GM18502 (cell line): Measurements from ENCODE around the gene MTFR2.

Experiments
- ATAC-seq: cut with Tn5 transposase; IDR thresholded peaks from one replicate; pipeline ENCODE4 v1.9.1; 2021; ENCODE audit warnings: mild to moderate bottlenecking; ENCODE audit not compliant: unreplicated experiment, poor library complexity

MTFR2 gene

DNA sequence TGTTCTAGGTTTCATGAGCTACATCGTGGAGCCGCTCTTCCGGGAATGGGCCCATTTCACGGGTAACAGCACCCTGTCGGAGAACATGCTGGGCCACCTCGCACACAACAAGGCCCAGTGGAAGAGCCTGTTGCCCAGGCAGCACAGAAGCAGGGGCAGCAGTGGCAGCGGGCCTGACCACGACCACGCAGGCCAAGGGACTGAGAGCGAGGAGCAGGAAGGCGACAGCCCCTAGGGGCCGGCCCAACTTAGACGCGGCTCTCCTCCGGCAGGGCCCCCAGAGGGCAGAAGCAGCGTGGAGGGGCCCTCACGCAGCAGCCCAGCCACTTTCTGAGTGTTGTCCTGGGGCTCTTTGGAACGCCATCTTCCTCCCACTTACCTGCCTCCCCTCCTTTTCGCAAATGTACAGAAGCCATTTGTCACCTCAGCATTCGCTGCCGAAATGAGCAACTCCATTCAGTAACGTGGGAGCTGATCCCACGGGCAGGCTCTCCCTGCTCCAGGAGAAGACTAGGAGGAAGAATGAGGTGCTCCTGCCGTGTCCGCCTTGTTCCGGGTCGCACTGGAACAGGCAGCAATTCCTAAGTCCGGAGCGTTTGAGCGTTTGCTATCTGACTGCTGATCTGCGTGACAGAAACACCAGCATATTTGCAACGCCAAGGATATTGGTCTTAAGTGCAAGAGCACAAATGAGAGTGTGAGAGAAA lies 58.4 kb downstream of the MTFR2 start:
- ATAC-seq, result no peak

DNA sequence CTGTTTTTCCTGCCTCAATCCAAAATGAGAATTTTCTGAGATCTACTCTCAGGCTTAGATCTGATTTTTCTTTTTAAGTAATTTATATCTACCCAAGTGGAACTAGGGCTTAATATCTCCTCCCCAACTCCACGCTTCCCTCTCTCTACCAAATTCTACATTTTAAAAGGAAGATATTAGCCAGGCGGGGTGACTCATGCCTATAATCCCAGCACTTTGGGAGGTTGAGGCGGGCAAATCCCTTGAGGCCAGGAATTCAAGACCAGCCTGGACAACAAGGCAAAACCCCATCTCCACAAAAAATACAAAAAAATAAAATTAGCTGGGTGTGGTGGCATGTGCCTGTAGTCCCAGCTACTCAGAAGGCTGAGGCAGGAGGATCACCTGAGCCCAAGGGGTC lies 61.0 kb downstream of the MTFR2 start:
- no peak for ATAC-seq

DNA sequence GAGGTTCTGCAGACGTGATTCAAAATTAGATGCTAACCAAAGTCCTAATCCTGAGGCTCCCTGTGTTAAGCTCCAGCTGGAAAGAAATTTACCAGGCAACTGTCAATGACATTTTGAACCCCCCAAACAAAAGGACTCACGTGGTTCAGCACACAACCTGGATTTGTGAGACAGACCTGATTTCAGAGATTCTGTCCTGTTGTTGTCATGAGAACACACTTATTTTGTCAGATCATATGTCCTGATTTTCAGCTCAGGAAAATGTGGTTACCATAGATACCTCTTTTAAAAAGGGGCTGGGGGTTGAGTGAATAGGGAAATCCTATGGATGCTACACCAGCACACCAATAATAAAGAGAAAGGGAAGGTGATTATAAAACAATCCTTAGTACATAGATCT lies 61.6 kb downstream of the MTFR2 start:
- no peak for ATAC-seq

DNA sequence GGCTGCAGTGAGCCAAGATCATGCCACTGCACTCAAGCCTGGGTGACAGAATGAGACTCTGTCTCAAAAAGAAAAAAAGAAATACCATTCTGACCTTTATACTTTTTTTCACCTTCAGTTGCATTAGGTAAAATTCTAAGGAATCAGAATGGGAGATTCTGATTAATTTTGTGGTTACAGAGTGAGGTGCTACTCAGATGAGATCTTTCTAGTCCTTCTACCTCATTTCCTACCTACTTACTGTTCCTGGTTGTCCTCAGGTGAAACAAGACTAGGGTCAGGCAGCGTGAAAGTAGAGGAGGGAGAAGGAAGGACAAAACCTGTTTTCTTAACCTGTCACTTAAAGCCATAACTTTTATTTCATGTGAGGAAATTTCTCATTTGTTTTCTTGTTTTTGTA lies 63.7 kb downstream of the MTFR2 start:
- ATAC-seq, result no peak

DNA sequence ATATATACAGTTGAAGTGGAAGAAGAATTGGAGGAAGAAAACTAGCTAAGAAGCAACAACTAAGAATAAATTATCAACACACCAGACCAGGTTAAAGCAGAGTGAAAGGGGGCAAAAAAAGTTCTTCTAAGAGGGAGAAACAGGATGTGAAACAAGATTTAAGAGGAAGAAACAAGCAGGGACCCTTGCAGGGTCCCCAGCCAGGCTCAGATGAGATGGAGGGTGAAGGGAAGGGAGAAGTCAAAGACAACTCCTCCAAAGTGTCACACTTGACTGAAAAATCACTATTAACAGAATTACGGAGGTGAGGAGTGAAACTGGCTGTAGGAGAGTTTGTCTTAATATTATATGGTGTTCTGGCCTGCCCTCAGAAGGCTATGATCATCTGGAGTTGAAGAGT lies 65.4 kb downstream of the MTFR2 start:
- ATAC-seq, result no peak

DNA sequence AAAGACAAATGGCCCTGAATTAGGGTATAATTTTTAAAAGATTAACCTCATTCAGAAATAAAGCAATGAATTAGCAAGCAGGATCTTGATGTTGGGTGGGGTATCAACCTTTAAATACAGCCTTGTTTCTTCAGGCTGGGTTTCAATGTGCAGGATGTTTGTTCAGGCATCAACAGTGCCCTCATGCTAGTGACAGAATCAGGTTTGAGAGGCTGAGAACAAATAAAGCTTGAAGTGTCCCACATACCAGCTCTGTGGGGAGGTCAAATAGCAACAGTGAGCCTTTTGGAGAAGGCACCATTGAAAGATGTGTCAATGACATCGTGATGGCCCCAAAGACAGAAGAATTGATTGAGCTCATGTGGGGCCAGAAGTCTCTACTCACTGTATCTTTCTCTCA lies 68.2 kb downstream of the MTFR2 start:
- ATAC-seq, result no peak

DNA sequence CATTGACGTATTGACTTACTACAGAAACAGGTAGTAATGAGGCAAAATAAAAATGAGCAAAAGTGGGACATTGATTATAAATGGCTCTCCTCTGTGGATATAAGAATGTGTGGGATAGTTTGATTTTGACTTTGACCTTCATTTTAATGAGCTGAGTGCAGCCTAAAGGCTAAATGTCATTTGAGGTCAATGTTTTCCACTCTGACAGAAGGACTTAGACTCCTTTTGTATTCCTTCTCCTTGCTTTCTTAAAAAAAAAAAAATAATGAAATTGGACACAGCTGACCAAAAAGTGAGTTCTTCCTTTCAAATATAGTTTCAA lies 68.6 kb downstream of the MTFR2 start:
- ATAC-seq, result no peak
